Spleen (tissue), 11 donors: ENCODE measurements around the gene EXD3. TPM values are rescaled to one million over a fixed set of nuclear protein-coding genes. Genes with fewer than 3 reads are reported as not detected.

Experiments
- DNase-seq: peaks from one replicate; pipeline ENCODE4 v3.0.0-alpha.2; 2020
- H3K27ac ChIP-seq, 8 donors: fragments of 200-600 bp; sonication (generic) in 7 of 8; 1 replicate in 4 of 8; 2 replicates in 4 of 8; pipeline versions ENCODE4 v1.5.0 to v1.8.0; 2016 to 2021; ENCODE audit warnings: inconsistent platforms in 4 of 8, mild to moderate bottlenecking in 4 of 8, moderate library complexity in 1 of 8
- H3K27me3 ChIP-seq, 7 donors: fragments of 200-600 bp; sonication (generic) in 6 of 7; replicated peaks in 1 of 7; 1 replicate in 4 of 7; 2 replicates in 3 of 7; pipeline versions ENCODE4 v1.5.0 to v1.8.0; 2016 to 2021; ENCODE audit warnings: inconsistent platforms in 3 of 7, mild to moderate bottlenecking in 1 of 7
- H3K36me3 ChIP-seq, 6 donors: fragments of 200-600 bp; sonication (generic) in 5 of 6; 1 replicate in 4 of 6; 2 replicates in 2 of 6; pipeline versions ENCODE4 v1.5.0 to v1.8.0; 2016 to 2021; ENCODE audit warnings: inconsistent platforms in 2 of 6
- H3K4me1 ChIP-seq, 6 donors: fragments of 200-600 bp; sonication (generic) in 5 of 6; 1 replicate in 3 of 6; 2 replicates in 3 of 6; pipeline versions ENCODE4 v1.5.0 to v1.8.0; 2016 to 2021; ENCODE audit warnings: inconsistent platforms in 3 of 6
- H3K4me3 ChIP-seq, 8 donors: fragments of 200-600 bp; sonication (generic) in 7 of 8; 1 replicate in 4 of 8; 2 replicates in 4 of 8; pipeline versions ENCODE4 v1.5.0 to v1.8.0; 2016 to 2021; ENCODE audit warnings: inconsistent platforms in 4 of 8, mild to moderate bottlenecking in 4 of 8, moderate library complexity in 2 of 8
- H3K9me3 ChIP-seq, 8 donors: fragments of 200-600 bp; sonication (generic) in 7 of 8; 1 replicate in 4 of 8; 2 replicates in 4 of 8; pipeline versions ENCODE4 v1.5.0 to v1.8.0; 2016 to 2021; ENCODE audit warnings: inconsistent platforms in 4 of 8
- CTCF ChIP-seq, 11 experiments: fragments of 200-600 bp in 7 of 11; fragments of 450-650 bp in 4 of 11; sonication (generic) in 4 of 11; IDR thresholded peaks in 8 of 11; conservative IDR thresholded peaks in 3 of 11; 1 replicate in 7 of 11; 2 replicates in 4 of 11; pipeline versions ENCODE4 v1.4.0 to v1.8.0; 2016 to 2021; ENCODE audit warnings: antibody characterized with exemption in 11 of 11, inconsistent platforms in 4 of 11, mild to moderate bottlenecking in 1 of 11
- POLR2A ChIP-seq, 3 donors: fragments of 450-650 bp; IDR thresholded peaks; one replicate each; pipeline ENCODE4 v1.5.1; 2017; ENCODE audit warnings: antibody characterized with exemption in 3 of 3, mild to moderate bottlenecking in 1 of 3
- POLR2AphosphoS5 ChIP-seq, 3 donors: sonication (generic); formaldehyde crosslinking; IDR thresholded peaks; one replicate each; pipeline ENCODE4 v1.5.1; 2017; ENCODE audit warnings: antibody characterized with exemption in 3 of 3
- WGBS, 5 donors: extraction: QIAGEN DNeasy Blood & Tissue Kit in 3 of 5; methylation state at CpG; one replicate each; pipeline versions ENCODE4 v1.1.5 to v1.1.7; 2013 to 2018; 5-methylcytosine and 5-hydroxymethylcytosine counted together
- intact Hi-C: fragments of 100-400 bp; cut with DNase I; formaldehyde crosslinking; loops from one replicate; pipeline ENCODE4 v1.15.0; 2023; ENCODE audit warnings: low total_unique reads
- polyA plus RNA-seq, 3 donors: library from polyadenylated mRNA; stranded (reverse); fragments of 200-250 nt; gene quantifications; one replicate each; pipeline ENCODE4 v1.2.1, GENCODE V29; 2013
- total RNA-seq, 7 donors: library from RNA; depleted of rRNA in 3 of 7; stranded (reverse); fragments of >200 nt in 3 of 7; fragmentation: NEBNext Ultra II Directional in 4 of 7; extraction: Animal tissue kit (Norgen Biotek cat#: 25700) in 4 of 7; gene quantifications; one replicate each; pipeline versions ENCODE4 v1.1.0 to v1.2.1, GENCODE V29; 2016 to 2021
- donor health status: healthy with polysubstance abuse.
- donor health status: DM: no; HTN: no; CAD: no; lungs with moderate emphysema.
- donor health status: DM: no; HTN: no; CAD: no.
- donor health status: Bipolar disorder and iron deficiency.
- donor health status: healthy.
- donor health status: DM: no; HTN: no; CAD: no.
- donor health status: DM: yes; HTN: yes; CAD: no.

Gene EXD3
- total and polyA plus RNA-seq, 10 donors = 14.5 to 62.3 (median 36.3) TPM

GRCh38 chr9:137368431-137369035 lies 54.4 kb downstream of the EXD3 start:
- H3K36me3 ChIP-seq = peaks cover 0 to 54% (median 4%) of the 10 kb centered on the region in 6 donors
- intact Hi-C loops = no loop called here
- peaks cover 0 to 7% (median 0%) of the 10 kb centered on the region in 6 donors for H3K4me1 ChIP-seq
- 74 to 92% (median 77%) methylated on average over 21 to 51 of the region's 51 CpGs for WGBS, 5 donors
- H3K9me3 ChIP-seq = peaks cover 0 to 5% (median 0%) of the 10 kb centered on the region in 8 donors
- no peak overlapping the region for H3K27ac ChIP-seq
- H3K4me3 ChIP-seq = no peak overlapping the region
- no peaks in the 10 kb centered on the region for H3K27me3 ChIP-seq
- TF ChIP-seq CTCF (IDR thresholded peaks at IDR 0.05 in 8 of 11, conservative IDR thresholded peaks at IDR 0.05 in 3 of 11) = no peak
- peak; percentile 57 for DNase-seq

GRCh38 chr9:137367506-137368430 lies 55.2 kb downstream of the EXD3 start:
- Histone ChIP-seq H3K4me1 (peaks cover 0 to 7% (median 0%) of the 10 kb centered on the region in 6 donors), H3K9me3 (peaks cover 0 to 10% (median 0%) of the 10 kb centered on the region in 8 donors), H3K36me3 (peaks cover 0 to 46% (median 2%) of the 10 kb centered on the region in 6 donors), H3K4me3 (no peak overlapping the region), H3K27ac (no peak overlapping the region), H3K27me3 (no peaks in the 10 kb centered on the region)
- WGBS, 5 donors = 85 to 90% (median 88%) methylated on average over 27 to 38 of the region's 38 CpGs
- peak; percentile 52 for DNase-seq
- intact Hi-C loops = no loop called here
- TF ChIP-seq POLR2AphosphoS5 (IDR thresholded peaks at IDR 0.05) (no peak), POLR2A (IDR thresholded peaks at IDR 0.05) (no peak), CTCF (IDR thresholded peaks at IDR 0.05 in 8 of 11, conservative IDR thresholded peaks at IDR 0.05 in 3 of 11) (no peak)

- Histone ChIP-seq H3K27me3 (no peaks in the 10 kb centered on the region), H3K4me1 (peaks cover 0 to 7% (median 0%) of the 10 kb centered on the region in 6 donors), H3K36me3 (peaks cover 0 to 38% (median 0%) of the 10 kb centered on the region in 6 donors), H3K4me3 (no peak overlapping the region), H3K27ac (no peak overlapping the region), H3K9me3 (peaks cover 0 to 10% (median 0%) of the 10 kb centered on the region in 8 donors)
- TF ChIP-seq POLR2A (IDR thresholded peaks at IDR 0.05) (no peak), CTCF (IDR thresholded peaks at IDR 0.05 in 8 of 11, conservative IDR thresholded peaks at IDR 0.05 in 3 of 11) (no peak), POLR2AphosphoS5 (IDR thresholded peaks at IDR 0.05) (no peak)
- intact Hi-C loops = no loop called here
- peak; percentile 63 for DNase-seq
- 93 to 97% (median 95%) methylated on average over 13 to 19 of the region's 19 CpGs for WGBS, 5 donors
These were observed 56.0 kb downstream of the EXD3 start for GRCh38 chr9:137366891-137367381.

- TF ChIP-seq CTCF (IDR thresholded peaks at IDR 0.05 in 8 of 11, conservative IDR thresholded peaks at IDR 0.05 in 3 of 11) = no peak
- TF ChIP-seq POLR2A (IDR thresholded peaks at IDR 0.05) = no peak
- H3K4me1 ChIP-seq = peaks cover 0 to 7% (median 0%) of the 10 kb centered on the region in 6 donors
- peaks cover 0 to 33% (median 0%) of the 10 kb centered on the region in 6 donors for H3K36me3 ChIP-seq
- 90 to 97% (median 93%) methylated on average over 5 to 17 of the region's 17 CpGs for WGBS, 5 donors
- DNase-seq = peak; percentile 51
- H3K27ac ChIP-seq = no peak overlapping the region
- no peak overlapping the region for H3K4me3 ChIP-seq
- no peaks in the 10 kb centered on the region for H3K27me3 ChIP-seq
- intact Hi-C loops = no loop called here
- peaks cover 0 to 10% (median 0%) of the 10 kb centered on the region in 8 donors for H3K9me3 ChIP-seq
These were observed 56.5 kb downstream of the EXD3 start for GRCh38 chr9:137366445-137366810.
